ENCODE data around the gene FAIM2. TPM values are rescaled to one million over a fixed set of nuclear protein-coding genes. Genes with fewer than 3 reads are reported as not detected.

The FAIM2 gene
- total RNA-seq, 1 experiment from 2014 or later: 0.09 TPM

GRCh38 chr12:49944046-49944445, 40.3 kb upstream of the FAIM2 start:
- Histone ChIP-seq H3K36me3 (ENCODE audit: control insufficient read depth, insufficient read depth, low read length) (no peaks in the 10 kb centered on the region), H3K27me3 (replicated peaks; ENCODE audit: control insufficient read depth, insufficient read depth, low read length) (no peaks in the 10 kb centered on the region), H3K4me1 (peaks cover 5% of the 10 kb centered on the region), H3K4me3 (ENCODE audit: low read depth, low read length) (no peak overlapping the region), H3K9me3 (no peaks in the 10 kb centered on the region)
- Mint-ChIP-seq H3K4me3 (ENCODE audit: unreplicated experiment) (no peak overlapping the region), H3K27ac (ENCODE audit: unreplicated experiment) (no peak overlapping the region), H3K9me3 (ENCODE audit: unreplicated experiment) (no peaks in the 10 kb centered on the region), H3K4me1 (ENCODE audit: low read depth, unreplicated experiment) (peaks cover 12% of the 10 kb centered on the region), H3K27me3 (ENCODE audit: insufficient read depth, unreplicated experiment) (no peaks in the 10 kb centered on the region), H3K36me3 (ENCODE audit: insufficient read depth, unreplicated experiment) (peaks cover 10% of the 10 kb centered on the region)
- no TSS peak for BruUV-seq (replicated peaks)
- CTCF ChIA-PET: interaction anchor here (0.6 kb wide), 1 partner anchor 203 kb away, joined by 5 read pairs; the partner anchor contains the start of gene TMBIM6
- DNase-seq: no peak
- TF ChIP-seq CTCF (IDR thresholded peaks at IDR 0.05; ENCODE audit: insufficient read depth in 1 of 2, low read depth in 1 of 2, low read length in 1 of 2, severe bottlenecking in 1 of 2, unreplicated experiment in 1 of 2): no peak
- POLR2A ChIA-PET: no interaction called here
- intact Hi-C loops (cut with micrococcal nuclease; ENCODE audit: unreplicated experiment): no loop called here

DNA sequence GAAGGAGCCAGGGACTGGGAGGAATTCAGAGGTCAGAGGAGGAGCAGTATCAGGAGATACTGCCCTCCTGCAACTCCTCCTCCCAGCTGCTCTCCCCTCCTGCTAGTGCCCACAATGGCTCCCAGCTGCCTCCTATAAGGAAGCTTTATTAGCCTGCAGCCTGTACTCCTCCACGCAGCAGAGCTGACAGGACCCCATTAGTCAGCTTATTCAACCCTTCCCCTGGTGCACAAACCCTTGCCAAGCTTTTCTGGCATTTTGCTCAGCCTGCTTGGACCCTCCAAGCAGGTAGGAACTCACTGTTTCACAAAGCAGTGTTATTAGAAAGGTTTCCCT, 39.9 kb upstream of the FAIM2 start:
- POLR2A ChIA-PET: no interaction called here
- intact Hi-C loops (cut with micrococcal nuclease; ENCODE audit: unreplicated experiment): no loop called here
- no peak overlapping the region for H3K27ac Mint-ChIP-seq (ENCODE audit: unreplicated experiment)

DNA sequence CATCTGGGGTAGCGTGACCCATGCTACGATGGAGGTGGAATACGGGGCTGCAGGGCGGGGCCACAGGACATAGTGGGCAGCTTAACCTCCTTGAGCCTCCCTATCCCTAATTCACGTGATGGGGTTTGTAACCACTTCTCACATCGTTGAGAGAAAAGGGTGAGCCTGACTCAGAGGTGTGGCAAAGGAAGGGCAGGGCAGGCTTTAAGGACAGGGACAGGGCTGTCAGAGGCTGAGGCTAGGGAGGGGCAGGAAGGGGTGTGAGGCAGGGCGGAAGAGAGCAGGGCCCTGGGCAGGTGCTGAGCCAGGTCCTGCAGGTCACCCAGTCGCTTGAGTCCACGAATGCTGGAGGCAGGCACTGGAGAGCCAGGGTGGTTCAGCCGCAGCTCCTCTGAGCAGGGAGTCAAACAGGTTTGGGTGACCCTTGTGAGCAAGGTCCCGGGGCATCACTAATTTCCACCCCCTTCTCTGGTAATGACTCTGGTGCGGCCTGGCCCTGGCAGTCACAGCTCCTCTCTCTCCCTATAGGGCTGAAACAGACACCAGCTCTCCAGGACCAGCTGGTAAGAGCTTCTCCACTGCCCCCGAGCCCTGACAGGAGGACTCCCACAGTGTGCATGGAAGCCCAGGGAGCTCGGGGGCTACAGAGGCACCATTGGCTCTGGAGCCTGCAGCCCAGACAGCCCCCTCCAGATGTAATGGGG, 39.4 kb upstream of the FAIM2 start:
- POLR2A ChIA-PET: no interaction called here

More for the DNA sequence above, 39.9 kb upstream of the FAIM2 start:
- Histone ChIP-seq H3K4me3 (ENCODE audit: low read depth, low read length) (no peak overlapping the region), H3K36me3 (ENCODE audit: control insufficient read depth, insufficient read depth, low read length) (no peaks in the 10 kb centered on the region), H3K9me3 (no peaks in the 10 kb centered on the region), H3K4me1 (peaks cover 5% of the 10 kb centered on the region), H3K27me3 (replicated peaks; ENCODE audit: control insufficient read depth, insufficient read depth, low read length) (no peaks in the 10 kb centered on the region)
- TF ChIP-seq CTCF (IDR thresholded peaks at IDR 0.05; ENCODE audit: insufficient read depth in 1 of 2, low read depth in 1 of 2, low read length in 1 of 2, severe bottlenecking in 1 of 2, unreplicated experiment in 1 of 2): no peak
- CTCF ChIA-PET: interaction anchor here (0.6 kb wide), 1 partner anchor 202 kb away, joined by 5 read pairs; the partner anchor contains the start of gene TMBIM6
- Mint-ChIP-seq H3K4me1 (ENCODE audit: low read depth, unreplicated experiment) (peaks cover 12% of the 10 kb centered on the region), H3K9me3 (ENCODE audit: unreplicated experiment) (no peaks in the 10 kb centered on the region), H3K27me3 (ENCODE audit: insufficient read depth, unreplicated experiment) (no peaks in the 10 kb centered on the region), H3K4me3 (ENCODE audit: unreplicated experiment) (no peak overlapping the region), H3K36me3 (ENCODE audit: insufficient read depth, unreplicated experiment) (peaks cover 10% of the 10 kb centered on the region)
- no TSS peak for BruUV-seq (replicated peaks)
- no peak for DNase-seq

More for the DNA sequence above, 39.4 kb upstream of the FAIM2 start:
- intact Hi-C loops (cut with micrococcal nuclease; ENCODE audit: unreplicated experiment): no loop called here
- H3K4me1 Mint-ChIP-seq (ENCODE audit: low read depth, unreplicated experiment): peaks cover 12% of the 10 kb centered on the region
- BruUV-seq (replicated peaks): no TSS peak
- H3K9me3 Mint-ChIP-seq (ENCODE audit: unreplicated experiment): no peaks in the 10 kb centered on the region
- H3K36me3 ChIP-seq (ENCODE audit: control insufficient read depth, insufficient read depth, low read length): no peaks in the 10 kb centered on the region
- CTCF ChIA-PET: interaction anchor here (0.6 to 0.9 kb wide), 2 partner anchors 113 to 202 kb away, joined by 3 to 5 read pairs; partner anchors contain the start of gene TMBIM6
- no peak for TF ChIP-seq CTCF (IDR thresholded peaks at IDR 0.05; ENCODE audit: insufficient read depth in 1 of 2, low read depth in 1 of 2, low read length in 1 of 2, severe bottlenecking in 1 of 2, unreplicated experiment in 1 of 2)
- H3K4me3 Mint-ChIP-seq (ENCODE audit: unreplicated experiment): no peak overlapping the region
- peaks cover 5% of the 10 kb centered on the region for H3K4me1 ChIP-seq
- no peaks in the 10 kb centered on the region for H3K9me3 ChIP-seq
- no peaks in the 10 kb centered on the region for H3K27me3 Mint-ChIP-seq (ENCODE audit: insufficient read depth, unreplicated experiment)
- DNase-seq: no peak
- H3K4me3 ChIP-seq (ENCODE audit: low read depth, low read length): no peak overlapping the region
- H3K27ac Mint-ChIP-seq (ENCODE audit: unreplicated experiment): no peak overlapping the region
- H3K27me3 ChIP-seq (replicated peaks; ENCODE audit: control insufficient read depth, insufficient read depth, low read length): no peaks in the 10 kb centered on the region
- peaks cover 10% of the 10 kb centered on the region for H3K36me3 Mint-ChIP-seq (ENCODE audit: insufficient read depth, unreplicated experiment)

Measured in Caco-2 (cell line).